Activated naive CD4-positive, alpha-beta T cell treated with anti-CD3 and anti-CD28 coated beads, Interleukin-2, amount 50 U/mL, for 24 hours (primary cell): ENCODE data around the gene GMPR.

Experiments
- H3K27ac Mint-ChIP-seq: one replicate; pipeline ENCODE4 v1.8.0; 2021; ENCODE audit warnings: mild to moderate bottlenecking, mixed read lengths
- H3K27me3 Mint-ChIP-seq: one replicate; pipeline ENCODE4 v1.8.0; 2021; ENCODE audit warnings: mixed read lengths
- H3K36me3 Mint-ChIP-seq: one replicate; pipeline ENCODE4 v1.8.0; 2021; ENCODE audit warnings: mixed read lengths
- H3K4me1 Mint-ChIP-seq: one replicate; pipeline ENCODE4 v1.8.0; 2021; ENCODE audit warnings: mixed read lengths
- H3K4me3 Mint-ChIP-seq: one replicate; pipeline ENCODE4 v1.8.0; 2021; ENCODE audit warnings: mild to moderate bottlenecking, mixed read lengths
- H3K9me3 Mint-ChIP-seq: one replicate; pipeline ENCODE4 v1.8.0; 2021; ENCODE audit warnings: mixed read lengths

GMPR gene

GRCh38 chr6:16318538-16318937 is 80.2 kb downstream of the GMPR start:
- Mint-ChIP-seq H3K4me3 (peak overlapping the region; percentile 70), H3K9me3 (no peaks in the 10 kb centered on the region), H3K36me3 (no peaks in the 10 kb centered on the region), H3K27me3 (no peaks in the 10 kb centered on the region), H3K4me1 (peaks cover 65% of the 10 kb centered on the region), H3K27ac (peak overlapping the region; percentile 73)

GRCh38 chr6:16318953-16319720 is 80.8 kb downstream of the GMPR start:
- Mint-ChIP-seq H3K4me1 (peaks cover 70% of the 10 kb centered on the region), H3K27me3 (no peaks in the 10 kb centered on the region), H3K9me3 (no peaks in the 10 kb centered on the region), H3K27ac (peak overlapping the region; percentile 73), H3K36me3 (no peaks in the 10 kb centered on the region), H3K4me3 (peak overlapping the region; percentile 63)

GRCh38 chr6:16319813-16320532 is 81.6 kb downstream of the GMPR start:
- Mint-ChIP-seq H3K27me3 (no peaks in the 10 kb centered on the region), H3K27ac (peak overlapping the region; percentile 86), H3K4me3 (peak overlapping the region; percentile 63), H3K4me1 (peaks cover 75% of the 10 kb centered on the region), H3K36me3 (no peaks in the 10 kb centered on the region), H3K9me3 (no peaks in the 10 kb centered on the region)

- H3K4me1 Mint-ChIP-seq: peaks cover 79% of the 10 kb centered on the region
- H3K27ac Mint-ChIP-seq: peak overlapping the region; percentile 86
- no peaks in the 10 kb centered on the region for H3K27me3 Mint-ChIP-seq
- H3K4me3 Mint-ChIP-seq: peak overlapping the region; percentile 63
- H3K9me3 Mint-ChIP-seq: no peaks in the 10 kb centered on the region
- peaks cover under 1% of the 10 kb centered on the region for H3K36me3 Mint-ChIP-seq
Measured at GRCh38 chr6:16320533-16321340, 82.3 kb downstream of the GMPR start.

- peaks cover 4% of the 10 kb centered on the region for H3K36me3 Mint-ChIP-seq
- H3K4me1 Mint-ChIP-seq: peaks cover 80% of the 10 kb centered on the region
- H3K27ac Mint-ChIP-seq: no peak overlapping the region
- no peak overlapping the region for H3K4me3 Mint-ChIP-seq
- H3K9me3 Mint-ChIP-seq: no peaks in the 10 kb centered on the region
- no peaks in the 10 kb centered on the region for H3K27me3 Mint-ChIP-seq
Measured at GRCh38 chr6:16321341-16321710, 82.9 kb downstream of the GMPR start.

- Mint-ChIP-seq H3K27me3 (no peaks in the 10 kb centered on the region), H3K4me3 (no peak overlapping the region)
Measured at GRCh38 chr6:16321826-16322225, 83.4 kb downstream of the GMPR start.

GRCh38 chr6:16322666-16323312 is 84.4 kb downstream of the GMPR start:
- H3K4me1 Mint-ChIP-seq: peaks cover 67% of the 10 kb centered on the region
- peaks cover 8% of the 10 kb centered on the region for H3K36me3 Mint-ChIP-seq
- H3K4me3 Mint-ChIP-seq: peak overlapping the region; percentile 73
- H3K27me3 Mint-ChIP-seq: no peaks in the 10 kb centered on the region
- peak overlapping the region; percentile 98 for H3K27ac Mint-ChIP-seq
- H3K9me3 Mint-ChIP-seq: no peaks in the 10 kb centered on the region

More at GRCh38 chr6:16321826-16322225, 83.4 kb downstream of the GMPR start:
- Mint-ChIP-seq H3K27ac (peak overlapping the region; percentile 41), H3K4me1 (peaks cover 77% of the 10 kb centered on the region), H3K36me3 (peaks cover 7% of the 10 kb centered on the region), H3K9me3 (no peaks in the 10 kb centered on the region)

GRCh38 chr6:16324184-16324583 is 85.8 kb downstream of the GMPR start:
- Mint-ChIP-seq H3K27me3 (no peaks in the 10 kb centered on the region), H3K36me3 (peaks cover 8% of the 10 kb centered on the region), H3K27ac (no peak overlapping the region), H3K4me3 (no peak overlapping the region), H3K4me1 (peaks cover 53% of the 10 kb centered on the region), H3K9me3 (no peaks in the 10 kb centered on the region)

GRCh38 chr6:16324606-16325225 is 86.3 kb downstream of the GMPR start:
- no peak overlapping the region for H3K4me3 Mint-ChIP-seq
- H3K4me1 Mint-ChIP-seq: peaks cover 49% of the 10 kb centered on the region
- no peaks in the 10 kb centered on the region for H3K9me3 Mint-ChIP-seq
- peaks cover 8% of the 10 kb centered on the region for H3K36me3 Mint-ChIP-seq
- peak overlapping the region; percentile 47 for H3K27ac Mint-ChIP-seq
- H3K27me3 Mint-ChIP-seq: no peaks in the 10 kb centered on the region

GRCh38 chr6:16326531-16326930 is 88.1 kb downstream of the GMPR start:
- H3K36me3 Mint-ChIP-seq: peaks cover 8% of the 10 kb centered on the region
- no peak overlapping the region for H3K27ac Mint-ChIP-seq
- peaks cover 34% of the 10 kb centered on the region for H3K4me1 Mint-ChIP-seq
- H3K27me3 Mint-ChIP-seq: no peaks in the 10 kb centered on the region
- no peaks in the 10 kb centered on the region for H3K9me3 Mint-ChIP-seq
- H3K4me3 Mint-ChIP-seq: no peak overlapping the region

- Mint-ChIP-seq H3K4me3 (no peak overlapping the region), H3K4me1 (peaks cover 27% of the 10 kb centered on the region), H3K27ac (no peak overlapping the region), H3K27me3 (no peaks in the 10 kb centered on the region), H3K9me3 (no peaks in the 10 kb centered on the region), H3K36me3 (peaks cover 8% of the 10 kb centered on the region)
Measured at GRCh38 chr6:16326971-16327776, 88.8 kb downstream of the GMPR start.

- no peaks in the 10 kb centered on the region for H3K9me3 Mint-ChIP-seq
- H3K27me3 Mint-ChIP-seq: no peaks in the 10 kb centered on the region
- H3K27ac Mint-ChIP-seq: no peak overlapping the region
- H3K36me3 Mint-ChIP-seq: peaks cover 8% of the 10 kb centered on the region
- H3K4me1 Mint-ChIP-seq: peaks cover 20% of the 10 kb centered on the region
- H3K4me3 Mint-ChIP-seq: no peak overlapping the region
Measured at GRCh38 chr6:16327777-16328325, 89.5 kb downstream of the GMPR start.

- Mint-ChIP-seq H3K4me1 (peaks cover 10% of the 10 kb centered on the region), H3K27me3 (no peaks in the 10 kb centered on the region), H3K36me3 (peaks cover 8% of the 10 kb centered on the region), H3K27ac (peak overlapping the region; percentile 43), H3K4me3 (no peak overlapping the region), H3K9me3 (no peaks in the 10 kb centered on the region)
Measured at GRCh38 chr6:16329233-16329632, 90.8 kb downstream of the GMPR start.
